ENCODE data around the gene GK.

DNA sequence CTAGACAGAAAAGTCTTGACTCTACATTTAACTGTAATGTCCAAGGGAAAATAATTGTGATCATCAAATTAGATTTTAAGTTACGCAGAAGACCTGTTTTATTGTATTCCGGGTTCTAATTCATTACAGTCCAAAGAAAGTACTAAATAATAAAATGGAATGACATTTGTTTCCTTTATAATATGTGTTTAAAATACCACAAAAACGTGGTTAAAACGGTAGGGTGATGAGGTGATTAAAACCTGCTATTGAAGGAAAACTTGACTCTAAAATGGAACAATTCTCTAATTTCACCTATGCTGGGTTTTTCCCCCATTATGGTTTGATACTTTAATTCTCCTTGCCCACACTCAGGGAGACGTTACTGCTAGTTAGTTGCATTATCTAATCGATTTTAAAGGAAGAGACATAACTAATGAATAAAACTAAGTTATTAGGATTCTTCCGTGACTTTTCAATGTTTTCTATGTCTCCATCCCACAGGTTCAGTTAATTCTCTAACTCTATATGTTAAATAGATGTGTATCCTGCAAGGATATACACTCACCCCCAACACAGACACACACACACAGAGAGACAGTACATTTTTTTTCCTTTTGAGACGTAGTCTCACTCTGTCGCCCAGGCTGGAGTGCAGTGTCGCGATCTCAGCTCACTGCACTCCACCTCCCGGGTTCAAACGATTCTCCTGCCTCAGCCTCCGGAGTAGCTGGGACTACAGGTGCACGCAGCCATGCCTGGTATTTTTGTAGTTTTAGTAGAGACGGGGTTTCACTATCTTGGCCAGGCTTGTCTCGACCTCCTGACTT, 80.8 kb downstream of the GK start:
- TF ChIP-seq, protein P1, sequence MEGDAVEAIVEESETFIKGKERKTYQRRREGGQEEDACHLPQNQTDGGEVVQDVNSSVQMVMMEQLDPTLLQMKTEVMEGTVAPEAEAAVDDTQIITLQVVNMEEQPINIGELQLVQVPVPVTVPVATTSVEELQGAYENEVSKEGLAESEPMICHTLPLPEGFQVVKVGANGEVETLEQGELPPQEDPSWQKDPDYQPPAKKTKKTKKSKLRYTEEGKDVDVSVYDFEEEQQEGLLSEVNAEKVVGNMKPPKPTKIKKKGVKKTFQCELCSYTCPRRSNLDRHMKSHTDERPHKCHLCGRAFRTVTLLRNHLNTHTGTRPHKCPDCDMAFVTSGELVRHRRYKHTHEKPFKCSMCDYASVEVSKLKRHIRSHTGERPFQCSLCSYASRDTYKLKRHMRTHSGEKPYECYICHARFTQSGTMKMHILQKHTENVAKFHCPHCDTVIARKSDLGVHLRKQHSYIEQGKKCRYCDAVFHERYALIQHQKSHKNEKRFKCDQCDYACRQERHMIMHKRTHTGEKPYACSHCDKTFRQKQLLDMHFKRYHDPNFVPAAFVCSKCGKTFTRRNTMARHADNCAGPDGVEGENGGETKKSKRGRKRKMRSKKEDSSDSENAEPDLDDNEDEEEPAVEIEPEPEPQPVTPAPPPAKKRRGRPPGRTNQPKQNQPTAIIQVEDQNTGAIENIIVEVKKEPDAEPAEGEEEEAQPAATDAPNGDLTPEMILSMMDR (IDR thresholded peaks at IDR 0.05): no peak
- TF ChIP-seq POLR2A (IDR thresholded peaks at IDR 0.05): no peak

Data from uterus (tissue), 2 donors.